HEK293 (cell line): Measurements from ENCODE around the gene GJB2.

Source experiments
- CTCF ChIA-PET: fragments of 350-600 bp; formaldehyde crosslinking; extraction: SDS; loops from one replicate; lab custom pipeline; 2021; ENCODE audit warnings: antibody characterized with exemption; lab: Yijun Ruan, JAX
- POLR2A ChIA-PET: fragments of 300-600 bp; formaldehyde crosslinking; extraction: SDS; loops from one replicate; lab custom pipeline; 2020; ENCODE audit warnings: antibody characterized with exemption, inconsistent platforms; lab: Yijun Ruan, JAX
- H3K27ac ChIP-seq: fragments of 200-500 bp; sonication (Bioruptor generic); 2 replicates; pipeline ENCODE4 v1.5.1; 2014; ENCODE audit warnings: low read depth, low read length, control low read depth, inconsistent platforms; ENCODE audit errors: extremely low read depth
- H3K36me3 ChIP-seq, 2 experiments: fragments of 200-500 bp in 1 of 2; sonication (Bioruptor generic) in 1 of 2; 1 replicate in 1 of 2; 2 replicates in 1 of 2; pipeline ENCODE4 v1.5.1; 2014 to 2017; ENCODE audit warnings: inconsistent platforms in 2 of 2, low read length in 2 of 2; ENCODE audit not compliant: control insufficient read depth in 2 of 2, insufficient read depth in 1 of 2
- H3K4me1 ChIP-seq: fragments of 200-500 bp; sonication (Bioruptor generic); 2 replicates; pipeline ENCODE4 v1.5.1; 2014; ENCODE audit warnings: mild to moderate bottlenecking, low read length, inconsistent platforms; ENCODE audit not compliant: control insufficient read depth, insufficient read depth
- H3K4me3 ChIP-seq: 2 replicates; pipeline ENCODE4 v1.5.1; 2011; ENCODE audit warnings: low read depth, mild to moderate bottlenecking, control low read depth, low read length, moderate library complexity
- H3K9me3 ChIP-seq: fragments of 200-500 bp; sonication (Bioruptor generic); 2 replicates; pipeline ENCODE4 v1.5.1; 2014; ENCODE audit warnings: low read depth, low read length, inconsistent platforms; ENCODE audit not compliant: control insufficient read depth, insufficient read depth
- HOXD13 ChIP-seq: sonication (generic); formaldehyde crosslinking; IDR thresholded peaks from 2 replicates; pipeline ENCODE4 v1.8.0; 2022; ENCODE audit warnings: missing genetic modification reagents, borderline replicate concordance
- KLF16 ChIP-seq: fragments of 450-650 bp; formaldehyde crosslinking; IDR thresholded peaks from 2 replicates; pipeline ENCODE4 v1.5.1; 2017; ENCODE audit warnings: missing biosample characterization, missing genetic modification characterization
- PRDM4 ChIP-seq: fragments of 450-650 bp; formaldehyde crosslinking; IDR thresholded peaks from 2 replicates; pipeline ENCODE4 v1.5.1; 2017; ENCODE audit warnings: missing biosample characterization, missing genetic modification characterization
- REPIN1 ChIP-seq: fragments of 450-650 bp; formaldehyde crosslinking; IDR thresholded peaks from 2 replicates; pipeline ENCODE4 v1.5.1; 2017; ENCODE audit warnings: missing biosample characterization, missing genetic modification characterization, low read depth
- SCRT2 ChIP-seq: fragments of 450-650 bp; formaldehyde crosslinking; IDR thresholded peaks from 2 replicates; pipeline ENCODE4 v1.5.1; 2016; ENCODE audit warnings: missing biosample characterization, missing genetic modification characterization
- YY1 ChIP-seq: fragments of 450-650 bp; formaldehyde crosslinking; IDR thresholded peaks from 2 replicates; pipeline ENCODE4 v1.5.1; 2018; ENCODE audit warnings: missing biosample characterization, missing genetic modification characterization
- ZBTB10 ChIP-seq: fragments of 450-650 bp; formaldehyde crosslinking; IDR thresholded peaks from 2 replicates; pipeline ENCODE4 v1.5.1; 2016; ENCODE audit warnings: missing biosample characterization, missing genetic modification characterization
- ZBTB17 ChIP-seq: fragments of 450-650 bp; formaldehyde crosslinking; IDR thresholded peaks from 2 replicates; pipeline ENCODE4 v1.5.1; 2016; ENCODE audit warnings: missing biosample characterization, missing genetic modification characterization
- ZBTB48 ChIP-seq: fragments of 450-650 bp; formaldehyde crosslinking; IDR thresholded peaks from 2 replicates; pipeline ENCODE4 v1.5.1; 2016; ENCODE audit warnings: missing biosample characterization, missing genetic modification characterization
- ZEB2 ChIP-seq: fragments of 450-650 bp; formaldehyde crosslinking; IDR thresholded peaks from 2 replicates; pipeline ENCODE4 v1.5.1; 2016; ENCODE audit warnings: missing biosample characterization, missing genetic modification characterization
- ZFP3 ChIP-seq: fragments of 450-650 bp; formaldehyde crosslinking; IDR thresholded peaks from 2 replicates; pipeline ENCODE4 v1.5.1; 2016; ENCODE audit warnings: low read depth, missing biosample characterization, missing genetic modification characterization
- ZFP41 ChIP-seq: fragments of 450-650 bp; formaldehyde crosslinking; IDR thresholded peaks from 2 replicates; pipeline ENCODE4 v1.5.1; 2016; ENCODE audit warnings: missing biosample characterization, missing genetic modification characterization, borderline replicate concordance
- ZNF223 ChIP-seq: fragments of 450-650 bp; formaldehyde crosslinking; IDR thresholded peaks from 2 replicates; pipeline ENCODE4 v1.5.1; 2016; ENCODE audit warnings: missing biosample characterization, missing genetic modification characterization
- ZNF24 ChIP-seq: fragments of 450-650 bp; formaldehyde crosslinking; IDR thresholded peaks from 2 replicates; pipeline ENCODE4 v1.5.1; 2016; ENCODE audit warnings: missing biosample characterization, missing genetic modification characterization
- ZNF548 ChIP-seq: fragments of 450-650 bp; formaldehyde crosslinking; IDR thresholded peaks from 2 replicates; pipeline ENCODE4 v1.5.1; 2016; ENCODE audit warnings: missing biosample characterization, missing genetic modification characterization
- ZNF555 ChIP-seq: fragments of 450-650 bp; formaldehyde crosslinking; conservative IDR thresholded peaks from 2 replicates; pipeline ENCODE4 v1.5.1; 2017; ENCODE audit warnings: missing biosample characterization, mild to moderate bottlenecking, missing genetic modification characterization, inconsistent platforms
- ZNF560 ChIP-seq: fragments of 450-650 bp; formaldehyde crosslinking; IDR thresholded peaks from 2 replicates; pipeline ENCODE4 v1.5.1; 2017; ENCODE audit warnings: missing biosample characterization, missing genetic modification characterization, borderline replicate concordance
- ZNF585B ChIP-seq: fragments of 450-650 bp; formaldehyde crosslinking; IDR thresholded peaks from 2 replicates; pipeline ENCODE4 v1.5.1; 2016; ENCODE audit warnings: missing biosample characterization, missing genetic modification characterization
- ZNF639 ChIP-seq: fragments of 450-650 bp; formaldehyde crosslinking; IDR thresholded peaks from 2 replicates; pipeline ENCODE4 v1.5.1; 2016; ENCODE audit warnings: missing biosample characterization, missing genetic modification characterization
- ZNF747 ChIP-seq: fragments of 450-650 bp; formaldehyde crosslinking; IDR thresholded peaks from 2 replicates; pipeline ENCODE4 v1.5.1; 2016; ENCODE audit warnings: missing biosample characterization, missing genetic modification characterization
- ZNF776 ChIP-seq: fragments of 450-650 bp; formaldehyde crosslinking; IDR thresholded peaks from 2 replicates; pipeline ENCODE4 v1.5.0; 2017; ENCODE audit warnings: missing biosample characterization, missing genetic modification characterization, borderline replicate concordance
- ZNF791 ChIP-seq: fragments of 450-650 bp; formaldehyde crosslinking; IDR thresholded peaks from 2 replicates; pipeline ENCODE4 v1.5.1; 2016; ENCODE audit warnings: missing biosample characterization, missing genetic modification characterization
- ZNF843 ChIP-seq: fragments of 450-650 bp; formaldehyde crosslinking; IDR thresholded peaks from 2 replicates; pipeline ENCODE4 v1.5.1; 2016; ENCODE audit warnings: missing biosample characterization, missing genetic modification characterization
- ZSCAN23 ChIP-seq: fragments of 450-650 bp; formaldehyde crosslinking; IDR thresholded peaks from 2 replicates; pipeline ENCODE4 v1.5.1; 2016; ENCODE audit warnings: missing biosample characterization, missing genetic modification characterization
- TF ChIP-seq, protein P1 (sequence below): fragments of 450-650 bp; formaldehyde crosslinking; conservative IDR thresholded peaks from 2 replicates; pipeline ENCODE4 v1.5.1; 2016; ENCODE audit warnings: low read depth, missing biosample characterization, missing genetic modification characterization
- TF ChIP-seq, protein P2 (sequence below): IDR thresholded peaks from 2 replicates; pipeline ENCODE4 v1.6.1; 2011; ENCODE audit warnings: mild to moderate bottlenecking, low read depth, low read length, borderline replicate concordance

The GJB2 gene

GRCh38 chr13:20160306-20161274, 32.1 kb downstream of the GJB2 start, which contains the start of gene GJA3:
Gene GJA3, minus strand, starts transcription at chr13:20161052. Its CDS starts 17,764 bp downstream, at chr13:20143288.
- H3K27ac ChIP-seq: peak within 1 kb of the TSS; percentile 49; the same call in 1 of the 2 replicates
- no peaks in the 10 kb centered on the region for H3K36me3 ChIP-seq
- H3K4me3 ChIP-seq: peak within 1 kb of the TSS; percentile 58
- POLR2A ChIA-PET: interaction anchor here (0.9 kb wide), 1 partner anchor 32 kb away, joined by 3 read pairs; no protein-coding TSS in a partner anchor
- no peaks in the 10 kb centered on the region for H3K4me1 ChIP-seq
- CTCF ChIA-PET: interaction anchor here (0.7 to 1.2 kb wide), 3 partner anchors 25 to 485 kb away, joined by 3 to 6 read pairs (median 3); no protein-coding TSS in a partner anchor
- no peaks in the 10 kb centered on the region for H3K9me3 ChIP-seq
- TF ChIP-seq ZNF223 (tag by site-specific recombination) (no peak), ZFP3 (tag by site-specific recombination) (no peak), ZFP41 (no peak), ZBTB48 (tag by site-specific recombination) (no peak), ZNF639 (tag by site-specific recombination) (no peak), ZNF24 (tag by site-specific recombination) (no peak), ZEB2 (tag by site-specific recombination) (0 out of 2 replicates have a peak, but pooled peaks have one; percentile 37), ZNF791 (tag by site-specific recombination) (no peak), ZNF747 (tag by site-specific recombination) (no peak), ZBTB10 (tag by site-specific recombination) (no peak), PRDM4 (tag by site-specific recombination) (no peak), ZNF548 (tag by site-specific recombination) (no peak), ZNF776 (no peak), ZBTB17 (tag by site-specific recombination) (no peak), YY1 (tag by site-specific recombination) (no peak), ZSCAN23 (tag by site-specific recombination) (no peak), HOXD13 (CRISPR knock-in tag) (no peak), KLF16 (tag by site-specific recombination) (0 out of 2 replicates have a peak, but pooled peaks have one; percentile 19), REPIN1 (tag by site-specific recombination) (no peak), ZNF555 (tag by site-specific recombination) (no peak), ZNF843 (tag by site-specific recombination) (no peak), SCRT2 (tag by site-specific recombination) (no peak), ZNF585B (tag by site-specific recombination) (no peak), ZNF560 (tag by site-specific recombination) (no peak)
- TF ChIP-seq, protein P1, sequence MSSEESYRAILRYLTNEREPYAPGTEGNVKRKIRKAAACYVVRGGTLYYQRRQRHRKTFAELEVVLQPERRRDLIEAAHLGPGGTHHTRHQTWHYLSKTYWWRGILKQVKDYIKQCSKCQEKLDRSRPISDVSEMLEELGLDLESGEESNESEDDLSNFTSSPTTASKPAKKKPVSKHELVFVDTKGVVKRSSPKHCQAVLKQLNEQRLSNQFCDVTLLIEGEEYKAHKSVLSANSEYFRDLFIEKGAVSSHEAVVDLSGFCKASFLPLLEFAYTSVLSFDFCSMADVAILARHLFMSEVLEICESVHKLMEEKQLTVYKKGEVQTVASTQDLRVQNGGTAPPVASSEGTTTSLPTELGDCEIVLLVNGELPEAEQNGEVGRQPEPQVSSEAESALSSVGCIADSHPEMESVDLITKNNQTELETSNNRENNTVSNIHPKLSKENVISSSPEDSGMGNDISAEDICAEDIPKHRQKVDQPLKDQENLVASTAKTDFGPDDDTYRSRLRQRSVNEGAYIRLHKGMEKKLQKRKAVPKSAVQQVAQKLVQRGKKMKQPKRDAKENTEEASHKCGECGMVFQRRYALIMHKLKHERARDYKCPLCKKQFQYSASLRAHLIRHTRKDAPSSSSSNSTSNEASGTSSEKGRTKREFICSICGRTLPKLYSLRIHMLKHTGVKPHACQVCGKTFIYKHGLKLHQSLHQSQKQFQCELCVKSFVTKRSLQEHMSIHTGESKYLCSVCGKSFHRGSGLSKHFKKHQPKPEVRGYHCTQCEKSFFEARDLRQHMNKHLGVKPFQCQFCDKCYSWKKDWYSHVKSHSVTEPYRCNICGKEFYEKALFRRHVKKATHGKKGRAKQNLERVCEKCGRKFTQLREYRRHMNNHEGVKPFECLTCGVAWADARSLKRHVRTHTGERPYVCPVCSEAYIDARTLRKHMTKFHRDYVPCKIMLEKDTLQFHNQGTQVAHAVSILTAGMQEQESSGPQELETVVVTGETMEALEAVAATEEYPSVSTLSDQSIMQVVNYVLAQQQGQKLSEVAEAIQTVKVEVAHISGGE: no peak
- TF ChIP-seq, protein P2, sequence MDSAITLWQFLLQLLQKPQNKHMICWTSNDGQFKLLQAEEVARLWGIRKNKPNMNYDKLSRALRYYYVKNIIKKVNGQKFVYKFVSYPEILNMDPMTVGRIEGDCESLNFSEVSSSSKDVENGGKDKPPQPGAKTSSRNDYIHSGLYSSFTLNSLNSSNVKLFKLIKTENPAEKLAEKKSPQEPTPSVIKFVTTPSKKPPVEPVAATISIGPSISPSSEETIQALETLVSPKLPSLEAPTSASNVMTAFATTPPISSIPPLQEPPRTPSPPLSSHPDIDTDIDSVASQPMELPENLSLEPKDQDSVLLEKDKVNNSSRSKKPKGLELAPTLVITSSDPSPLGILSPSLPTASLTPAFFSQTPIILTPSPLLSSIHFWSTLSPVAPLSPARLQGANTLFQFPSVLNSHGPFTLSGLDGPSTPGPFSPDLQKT: no peak
